Endothelial cell (in vitro differentiated cells): ENCODE measurements around the gene GIGYF1. TPM values are rescaled to one million over a fixed set of nuclear protein-coding genes. Genes with fewer than 3 reads are reported as not detected.

ENCODE experiments used
- DNase-seq: peaks from one replicate; pipeline ENCODE4 v3.0.0; 2021; ENCODE audit warnings: low spot score
- H3K27ac Mint-ChIP-seq: one replicate; pipeline ENCODE4 v1.8.0; 2021; ENCODE audit warnings: mixed read lengths, inconsistent platforms; ENCODE audit not compliant: unreplicated experiment
- H3K27me3 Mint-ChIP-seq: one replicate; pipeline ENCODE4 v1.8.0; 2021; ENCODE audit warnings: mild to moderate bottlenecking, moderate library complexity, mixed read lengths, inconsistent platforms; ENCODE audit not compliant: unreplicated experiment
- H3K36me3 Mint-ChIP-seq: one replicate; pipeline ENCODE4 v1.8.0; 2021; ENCODE audit warnings: mild to moderate bottlenecking, low read depth, mixed read lengths, inconsistent platforms; ENCODE audit not compliant: unreplicated experiment
- H3K4me1 Mint-ChIP-seq: one replicate; pipeline ENCODE4 v1.8.0; 2021; ENCODE audit warnings: mild to moderate bottlenecking, mixed read lengths, inconsistent platforms; ENCODE audit not compliant: unreplicated experiment
- H3K4me3 Mint-ChIP-seq: one replicate; pipeline ENCODE4 v1.8.0; 2021; ENCODE audit warnings: mild to moderate bottlenecking, mixed read lengths, inconsistent platforms; ENCODE audit not compliant: unreplicated experiment
- H3K9me3 Mint-ChIP-seq: one replicate; pipeline ENCODE4 v1.8.0; 2021; ENCODE audit warnings: mixed read lengths, inconsistent platforms; ENCODE audit not compliant: unreplicated experiment
- CTCF ChIP-seq: fragments of 200-600 bp; sonication (generic); IDR thresholded peaks from one replicate; pipeline ENCODE4 v1.5.0; 2021; ENCODE audit warnings: antibody characterized with exemption; ENCODE audit not compliant: unreplicated experiment
- total RNA-seq: library from RNA; stranded (reverse); fragmentation: NEBNext Ultra II Directional; extraction: Animal tissue kit (Norgen Biotek cat#: 25700); gene quantifications from one replicate; pipeline ENCODE4 v1.2.1, GENCODE V29; 2021; ENCODE audit not compliant: unreplicated experiment

The GIGYF1 gene
- total RNA-seq, 1 donor from 2014 or later, result 70.6 TPM

GRCh38 chr7:100682228-100682741 is 11.8 kb downstream of the GIGYF1 start:
- H3K4me1 Mint-ChIP-seq, result peaks cover 2% of the 10 kb centered on the region
- DNase-seq, result no peak
- TF ChIP-seq CTCF, result no peak
- H3K4me3 Mint-ChIP-seq, result no peak overlapping the region
- H3K36me3 Mint-ChIP-seq, result peaks cover 17% of the 10 kb centered on the region
- no peaks in the 10 kb centered on the region for H3K9me3 Mint-ChIP-seq
- no peak overlapping the region for H3K27ac Mint-ChIP-seq
- H3K27me3 Mint-ChIP-seq, result peaks cover 14% of the 10 kb centered on the region

GRCh38 chr7:100681491-100682227 is 12.4 kb downstream of the GIGYF1 start:
- H3K4me3 Mint-ChIP-seq, result no peak overlapping the region
- no peaks in the 10 kb centered on the region for H3K9me3 Mint-ChIP-seq
- H3K27ac Mint-ChIP-seq, result no peak overlapping the region
- no peak for TF ChIP-seq CTCF
- peaks cover 13% of the 10 kb centered on the region for H3K27me3 Mint-ChIP-seq
- H3K4me1 Mint-ChIP-seq, result peaks cover 2% of the 10 kb centered on the region
- peaks cover 17% of the 10 kb centered on the region for H3K36me3 Mint-ChIP-seq
- no peak for DNase-seq

- Mint-ChIP-seq H3K4me1 (peaks cover 5% of the 10 kb centered on the region), H3K9me3 (no peaks in the 10 kb centered on the region), H3K27me3 (peaks cover 12% of the 10 kb centered on the region), H3K4me3 (no peak overlapping the region), H3K36me3 (peaks cover 17% of the 10 kb centered on the region), H3K27ac (no peak overlapping the region)
- DNase-seq, result no peak
- TF ChIP-seq CTCF, result no peak
Measured at GRCh38 chr7:100680576-100681271, 13.3 kb downstream of the GIGYF1 start.

- Mint-ChIP-seq H3K4me3 (peak overlapping the region; percentile 68), H3K36me3 (peaks cover 12% of the 10 kb centered on the region), H3K27ac (peak overlapping the region; percentile 28), H3K27me3 (peaks cover 12% of the 10 kb centered on the region), H3K4me1 (peaks cover 5% of the 10 kb centered on the region), H3K9me3 (no peaks in the 10 kb centered on the region)
- DNase-seq, result no peak
- no peak for TF ChIP-seq CTCF
Measured at GRCh38 chr7:100679927-100680575, 14.0 kb downstream of the GIGYF1 start.
